ENCODE measurements around the gene MICAL3.
"Not testable (repeated sequence)": the region's sequence is repeated elsewhere in the genome, so short reads cannot be mapped to it uniquely, and the experiment has no call there.

MICAL3 gene

GRCh38 chr22:17948101-17948500 is 76.3 kb downstream of the MICAL3 start:
- H3K36me3 Mint-ChIP-seq: no peaks in the 10 kb centered on the region
- H3K27ac Mint-ChIP-seq: no peak overlapping the region
- no peaks in the 10 kb centered on the region for H3K27me3 Mint-ChIP-seq
- H3K4me1 Mint-ChIP-seq: peaks cover 14% of the 10 kb centered on the region
- no peak overlapping the region for H3K4me3 Mint-ChIP-seq
- H3K9me3 Mint-ChIP-seq: no peaks in the 10 kb centered on the region

DNA sequence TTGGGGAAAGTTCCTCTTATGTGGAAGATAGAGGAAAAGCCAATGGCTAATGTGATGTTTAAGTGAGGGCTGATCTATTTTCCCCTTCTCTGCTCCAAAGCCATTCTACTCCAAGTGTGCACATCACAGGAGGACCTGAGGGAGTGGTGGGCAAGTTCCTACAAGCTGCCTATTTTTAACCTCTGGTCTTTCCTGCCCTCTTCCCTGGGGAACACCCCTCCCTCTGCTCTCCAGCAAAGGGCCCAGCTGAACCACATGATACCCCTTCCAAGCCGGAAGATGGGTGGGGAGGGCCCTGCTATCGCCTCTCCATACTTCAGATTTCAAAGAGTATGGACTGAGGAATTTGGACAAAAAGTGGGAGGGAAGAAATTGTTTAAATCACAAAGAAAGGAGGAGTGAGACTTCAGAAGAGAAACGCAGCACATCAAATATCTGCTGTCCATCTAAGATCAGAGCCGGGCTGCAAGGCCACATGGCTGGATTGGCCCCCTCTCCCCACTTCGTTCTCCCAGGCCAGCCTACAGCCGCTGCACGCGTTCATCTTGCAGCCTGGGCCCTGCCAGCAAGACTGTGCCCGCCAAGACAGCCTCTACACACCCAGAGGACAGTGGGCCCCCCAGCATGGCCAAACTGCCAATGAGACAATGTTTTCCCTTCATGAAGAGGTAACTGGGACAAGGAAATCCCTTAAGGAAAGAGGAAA is 77.5 kb downstream of the MICAL3 start:
- Mint-ChIP-seq H3K4me3 (no peak overlapping the region), H3K27me3 (no peaks in the 10 kb centered on the region), H3K36me3 (no peaks in the 10 kb centered on the region), H3K27ac (no peak overlapping the region), H3K4me1 (peaks cover 14% of the 10 kb centered on the region), H3K9me3 (no peaks in the 10 kb centered on the region)

DNA sequence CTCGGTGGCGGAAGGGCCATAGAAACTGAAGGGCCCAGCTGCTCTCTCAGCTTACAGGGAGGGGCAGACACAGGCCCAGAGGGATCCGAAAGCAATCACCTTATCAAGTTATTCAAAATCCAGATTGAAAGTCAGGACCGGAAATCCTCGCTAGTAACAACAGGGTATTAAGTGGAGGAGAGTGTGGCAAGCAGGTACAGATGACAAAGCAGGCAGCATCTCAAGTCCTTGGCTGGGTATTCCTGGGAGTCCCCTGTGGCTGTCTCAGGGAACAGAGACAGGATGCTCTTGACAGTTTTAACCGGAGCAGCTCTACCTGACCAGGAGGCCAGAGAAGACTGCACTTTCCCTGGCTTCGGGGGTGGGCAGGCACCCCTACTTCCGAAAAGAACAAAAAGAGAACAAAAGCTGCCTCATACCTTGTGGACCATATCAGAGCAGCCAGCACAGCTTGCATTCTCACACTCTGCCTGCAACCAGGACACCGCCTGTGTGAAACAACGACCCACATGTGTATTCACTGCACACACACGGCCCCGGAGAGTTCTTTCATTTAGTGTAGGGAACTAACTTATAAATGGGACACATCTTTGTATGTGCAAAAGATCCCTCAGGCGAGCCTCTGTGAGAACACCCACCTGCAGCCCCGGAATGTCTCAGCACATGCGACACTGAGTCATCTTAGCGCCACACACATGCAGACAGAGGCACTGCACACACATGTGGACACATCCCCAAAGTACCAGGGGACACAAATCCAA is 78.3 kb downstream of the MICAL3 start:
- Mint-ChIP-seq H3K4me1 (peaks cover 14% of the 10 kb centered on the region), H3K4me3 (no peak overlapping the region), H3K9me3 (no peaks in the 10 kb centered on the region), H3K27ac (no peak overlapping the region), H3K36me3 (no peaks in the 10 kb centered on the region), H3K27me3 (no peaks in the 10 kb centered on the region)

DNA sequence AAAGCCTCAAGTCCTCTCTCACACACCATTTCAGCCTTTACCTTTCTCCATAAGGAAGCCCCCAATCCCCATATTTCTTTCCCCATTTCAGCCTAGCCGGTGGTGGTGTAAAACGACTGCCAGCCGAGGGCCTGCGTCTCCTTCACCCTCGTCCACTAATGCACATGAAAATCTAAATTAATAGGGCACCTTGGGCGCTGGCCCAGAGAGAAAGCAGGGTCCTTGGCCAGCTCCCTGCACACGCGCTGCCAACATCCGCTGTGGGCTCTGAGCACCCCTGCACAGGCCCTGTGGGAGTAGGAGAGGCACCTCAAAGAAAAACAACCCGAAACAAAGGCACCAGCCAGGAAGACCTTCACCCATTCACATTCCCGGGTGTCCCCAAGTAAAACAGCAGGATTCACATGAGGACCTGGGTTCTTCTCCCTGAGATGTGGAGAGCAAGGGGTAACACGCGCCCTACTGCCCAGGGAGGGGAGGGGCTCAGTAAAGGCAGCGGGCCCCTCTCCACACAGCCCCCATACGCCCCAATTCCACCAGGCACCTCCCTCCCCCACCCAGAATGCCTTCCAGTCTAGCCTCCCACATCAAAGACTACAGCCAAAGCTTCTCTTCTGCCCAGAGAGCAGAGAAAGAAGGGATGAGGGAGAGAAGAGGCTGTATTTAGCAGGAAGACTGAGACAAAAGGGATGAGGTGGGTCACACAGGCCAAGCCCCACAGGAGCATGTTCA is 79.0 kb downstream of the MICAL3 start:
- Mint-ChIP-seq H3K36me3 (no peaks in the 10 kb centered on the region), H3K27me3 (no peaks in the 10 kb centered on the region), H3K4me1 (peaks cover 14% of the 10 kb centered on the region), H3K4me3 (no peak overlapping the region), H3K9me3 (no peaks in the 10 kb centered on the region), H3K27ac (no peak overlapping the region)

- Mint-ChIP-seq H3K27me3 (no peaks in the 10 kb centered on the region), H3K27ac (no peak overlapping the region), H3K4me3 (no peak overlapping the region), H3K36me3 (no peaks in the 10 kb centered on the region), H3K4me1 (peaks cover 6% of the 10 kb centered on the region), H3K9me3 (no peaks in the 10 kb centered on the region)
Observed at GRCh38 chr22:17944256-17944655, 80.1 kb downstream of the MICAL3 start.

DNA sequence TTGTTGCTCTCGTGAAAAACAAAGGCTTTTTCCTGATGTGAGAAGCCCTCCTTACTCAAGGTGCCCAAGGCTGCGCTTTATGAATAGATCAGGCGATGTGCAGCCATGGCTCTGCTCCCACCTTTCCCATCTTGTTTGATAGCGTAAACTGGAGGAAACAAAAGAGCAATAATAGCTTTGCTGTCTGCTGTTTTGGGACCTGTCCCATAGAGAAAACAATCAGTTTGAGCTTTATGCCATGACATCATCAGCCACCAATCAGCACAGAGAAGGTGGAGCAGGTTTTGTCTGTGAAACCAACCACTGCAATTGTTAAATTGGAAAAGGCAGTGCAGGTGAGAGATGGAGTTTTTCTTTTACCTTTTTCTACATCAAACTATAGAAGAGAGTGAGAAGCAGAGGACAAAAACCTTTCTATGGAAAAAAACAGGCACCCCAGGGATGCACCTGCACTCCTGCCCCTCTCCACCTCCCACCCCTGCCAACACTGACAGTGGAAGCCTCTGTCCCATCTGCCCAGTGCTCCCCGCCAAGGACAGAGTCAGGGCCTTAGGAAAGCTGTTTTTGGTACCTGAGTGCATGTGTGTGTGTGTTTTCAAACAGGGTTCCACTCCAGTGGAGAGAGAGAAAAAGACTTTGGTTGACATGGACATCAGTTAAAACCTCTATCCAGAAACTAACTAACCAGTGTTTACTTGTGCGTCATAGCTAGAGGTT is 80.7 kb downstream of the MICAL3 start:
- no peaks in the 10 kb centered on the region for H3K9me3 Mint-ChIP-seq
- no peak overlapping the region for H3K4me3 Mint-ChIP-seq
- H3K27me3 Mint-ChIP-seq: no peaks in the 10 kb centered on the region
- H3K36me3 Mint-ChIP-seq: no peaks in the 10 kb centered on the region
- H3K4me1 Mint-ChIP-seq: peaks cover 6% of the 10 kb centered on the region
- no peak overlapping the region for H3K27ac Mint-ChIP-seq

DNA sequence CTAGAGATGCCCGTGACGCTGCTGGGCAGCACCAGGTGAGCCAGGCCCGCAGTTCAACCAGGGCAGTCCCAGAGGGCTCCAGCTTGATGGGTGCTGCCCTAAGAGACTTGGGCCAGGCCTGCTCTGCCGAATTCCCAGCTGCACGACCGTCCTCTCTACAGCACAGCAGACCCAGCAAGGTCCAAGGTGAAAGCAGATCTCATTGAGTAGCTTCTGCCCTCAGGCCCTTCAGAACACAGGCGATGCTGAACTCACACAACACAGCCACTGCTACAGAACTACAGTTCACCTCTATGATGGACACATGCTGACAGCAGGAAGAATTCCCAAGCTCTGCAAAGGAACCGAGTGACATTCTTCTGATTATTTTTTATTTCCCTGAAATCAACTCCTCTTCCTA is 81.6 kb downstream of the MICAL3 start:
- H3K9me3 Mint-ChIP-seq: no peaks in the 10 kb centered on the region
- H3K27ac Mint-ChIP-seq: no peak overlapping the region
- peaks cover 6% of the 10 kb centered on the region for H3K4me1 Mint-ChIP-seq
- H3K27me3 Mint-ChIP-seq: no peaks in the 10 kb centered on the region
- no peaks in the 10 kb centered on the region for H3K36me3 Mint-ChIP-seq
- no peak overlapping the region for H3K4me3 Mint-ChIP-seq

DNA sequence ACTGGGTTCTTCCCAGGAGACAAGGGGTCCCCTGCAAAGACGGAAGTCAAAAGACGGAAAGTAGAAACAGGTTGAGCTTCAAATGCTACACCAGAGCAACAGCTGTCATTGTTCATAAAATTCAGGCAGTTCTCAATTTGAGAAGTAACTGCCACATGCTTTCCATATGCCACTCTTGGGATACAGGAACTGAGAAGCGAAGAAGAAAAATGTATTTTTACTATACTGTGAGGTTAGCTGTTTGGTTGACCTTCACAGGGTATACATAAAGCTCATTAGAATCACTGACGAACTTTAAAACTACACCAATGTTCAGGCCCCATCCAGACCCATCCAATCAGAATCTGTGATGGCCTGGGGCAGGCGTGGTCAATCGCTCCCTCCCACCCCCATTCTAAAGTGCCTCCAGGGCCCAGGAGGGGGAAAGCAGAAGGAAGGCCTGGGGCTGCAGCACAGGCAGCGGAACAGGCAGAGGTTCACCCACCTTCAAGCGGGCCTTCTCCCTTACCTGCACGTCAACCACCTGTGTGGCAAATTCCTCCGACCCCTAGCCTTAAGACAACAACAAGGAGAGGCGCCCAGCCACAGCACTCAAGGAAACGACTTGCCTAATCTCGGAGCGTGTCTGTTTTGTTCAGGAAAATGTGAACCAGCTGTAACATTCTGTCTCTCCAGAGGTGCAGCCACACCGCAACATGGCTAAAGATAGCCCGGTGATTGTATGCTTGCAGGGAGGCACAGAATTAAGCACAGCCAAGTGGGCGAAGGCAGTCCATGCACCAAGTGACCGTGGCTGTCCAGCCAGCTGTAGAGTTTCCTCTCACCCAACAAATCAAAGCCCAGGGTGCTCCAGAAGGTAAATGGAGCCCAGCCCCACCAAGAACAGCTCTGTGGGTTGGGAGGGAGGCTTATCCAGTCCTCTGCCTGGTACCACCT is 82.6 kb downstream of the MICAL3 start:
- H3K4me1 Mint-ChIP-seq: peaks cover 6% of the 10 kb centered on the region

GRCh38 chr22:17939579-17939978 is 84.8 kb downstream of the MICAL3 start:
- H3K27me3 Mint-ChIP-seq: no peaks in the 10 kb centered on the region
- no peak overlapping the region for H3K4me3 Mint-ChIP-seq
- H3K36me3 Mint-ChIP-seq: peaks cover 1% of the 10 kb centered on the region
- H3K9me3 Mint-ChIP-seq: no peaks in the 10 kb centered on the region
- H3K4me1 Mint-ChIP-seq: peaks cover under 1% of the 10 kb centered on the region
- H3K27ac Mint-ChIP-seq: no peak overlapping the region

More for the DNA sequence above, 82.6 kb downstream of the MICAL3 start:
- Mint-ChIP-seq H3K4me3 (no peak overlapping the region), H3K36me3 (peaks cover 1% of the 10 kb centered on the region), H3K27me3 (no peaks in the 10 kb centered on the region), H3K27ac (no peak overlapping the region), H3K9me3 (no peaks in the 10 kb centered on the region)

- Mint-ChIP-seq H3K36me3 (peaks cover 1% of the 10 kb centered on the region), H3K27ac (no peak overlapping the region), H3K27me3 (no peaks in the 10 kb centered on the region), H3K9me3 (no peaks in the 10 kb centered on the region), H3K4me3 (no peak overlapping the region), H3K4me1 (peaks cover 6% of the 10 kb centered on the region)
Observed at GRCh38 chr22:17939011-17939410, 85.3 kb downstream of the MICAL3 start.

- peaks cover 11% of the 10 kb centered on the region for H3K4me1 Mint-ChIP-seq
- no peaks in the 10 kb centered on the region for H3K9me3 Mint-ChIP-seq
- no peaks in the 10 kb centered on the region for H3K27me3 Mint-ChIP-seq
- H3K36me3 Mint-ChIP-seq: peaks cover 1% of the 10 kb centered on the region
- no peak overlapping the region for H3K27ac Mint-ChIP-seq
- H3K4me3 Mint-ChIP-seq: no peak overlapping the region
Observed at GRCh38 chr22:17938484-17938924, 85.9 kb downstream of the MICAL3 start.

DNA sequence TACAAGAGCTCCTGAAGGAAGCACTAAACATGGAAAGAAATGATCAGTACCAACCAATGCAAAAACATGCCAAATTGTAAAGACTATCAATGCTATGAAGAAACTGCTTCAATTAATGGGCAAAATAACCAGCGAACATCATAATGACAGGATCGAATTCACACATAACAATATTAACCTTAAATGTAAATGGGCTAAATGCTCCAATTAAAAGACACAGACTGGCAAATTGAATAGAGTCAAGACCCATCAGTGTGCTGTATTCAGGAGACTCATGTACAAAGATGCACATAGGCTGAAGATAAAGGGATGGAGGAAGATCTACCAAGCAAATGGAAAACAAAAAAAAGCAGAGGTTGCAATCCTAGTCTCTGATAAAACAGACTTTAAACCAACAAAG is 91.9 kb downstream of the MICAL3 start:
- H3K9me3 Mint-ChIP-seq, H3K4me3 Mint-ChIP-seq, H3K27me3 Mint-ChIP-seq, H3K27ac Mint-ChIP-seq, H3K36me3 Mint-ChIP-seq: not testable (repeated sequence)
- peaks cover 17% of the 10 kb centered on the region for H3K4me1 Mint-ChIP-seq

- Mint-ChIP-seq H3K4me1 (peaks cover 17% of the 10 kb centered on the region), H3K36me3 (no peaks in the 10 kb centered on the region), H3K9me3 (no peaks in the 10 kb centered on the region), H3K27me3 (no peaks in the 10 kb centered on the region), H3K27ac (no peak overlapping the region), H3K4me3 (no peak overlapping the region)
Observed at GRCh38 chr22:17931400-17931825, 92.9 kb downstream of the MICAL3 start.

DNA sequence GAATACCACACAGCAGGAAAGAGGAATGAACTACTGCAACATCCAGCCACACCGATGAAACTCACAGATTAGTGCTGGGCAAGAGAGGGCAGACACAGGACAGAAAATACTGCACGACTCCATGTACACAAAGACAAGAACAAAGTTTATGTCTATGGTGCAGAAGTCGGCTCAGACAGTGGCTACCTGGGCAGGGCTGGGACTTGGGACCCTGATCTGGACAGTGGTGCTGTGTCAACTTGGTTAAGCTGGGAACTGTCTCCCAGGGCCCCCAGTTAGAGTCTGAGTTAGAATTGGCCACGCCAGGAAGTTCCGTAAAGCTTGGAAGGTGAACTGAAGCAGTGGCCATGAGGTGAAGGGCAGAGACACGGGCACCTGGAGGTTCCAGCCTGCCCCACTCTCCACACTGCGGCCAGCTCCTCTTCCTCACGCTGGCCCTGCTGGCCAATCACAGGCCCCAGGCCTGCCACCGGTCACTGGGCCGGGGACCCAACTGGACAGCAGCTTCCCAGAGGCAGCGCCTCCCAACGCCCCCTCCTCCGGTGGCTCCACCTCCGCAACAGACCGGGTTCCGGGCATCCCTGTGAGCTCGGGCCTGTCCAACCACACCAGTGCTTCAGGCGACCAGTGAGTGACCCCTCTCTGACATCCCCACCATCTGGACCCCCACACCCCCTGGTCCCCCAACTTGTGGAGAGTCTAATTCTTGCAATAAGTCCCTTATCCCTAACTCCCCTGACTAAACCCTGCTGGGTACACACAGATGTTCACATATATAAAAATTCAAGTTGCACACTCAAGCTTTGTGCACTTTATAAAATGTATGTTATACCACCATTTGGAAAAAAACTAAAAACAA is 93.7 kb downstream of the MICAL3 start:
- H3K27ac Mint-ChIP-seq: no peak overlapping the region
- H3K27me3 Mint-ChIP-seq: no peaks in the 10 kb centered on the region
- H3K9me3 Mint-ChIP-seq: no peaks in the 10 kb centered on the region
- H3K4me3 Mint-ChIP-seq: no peak overlapping the region
- no peaks in the 10 kb centered on the region for H3K36me3 Mint-ChIP-seq
- H3K4me1 Mint-ChIP-seq: peaks cover 17% of the 10 kb centered on the region
